GM18499 (cell line): ENCODE data around the gene CDC42SE2.

Source experiments
- ATAC-seq: cut with Tn5 transposase; IDR thresholded peaks from one replicate; pipeline ENCODE4 v1.9.1; 2021; ENCODE audit warnings: moderate number of reproducible peaks; ENCODE audit not compliant: insufficient read depth, unreplicated experiment

Gene CDC42SE2, protein sequence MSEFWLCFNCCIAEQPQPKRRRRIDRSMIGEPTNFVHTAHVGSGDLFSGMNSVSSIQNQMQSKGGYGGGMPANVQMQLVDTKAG

DNA sequence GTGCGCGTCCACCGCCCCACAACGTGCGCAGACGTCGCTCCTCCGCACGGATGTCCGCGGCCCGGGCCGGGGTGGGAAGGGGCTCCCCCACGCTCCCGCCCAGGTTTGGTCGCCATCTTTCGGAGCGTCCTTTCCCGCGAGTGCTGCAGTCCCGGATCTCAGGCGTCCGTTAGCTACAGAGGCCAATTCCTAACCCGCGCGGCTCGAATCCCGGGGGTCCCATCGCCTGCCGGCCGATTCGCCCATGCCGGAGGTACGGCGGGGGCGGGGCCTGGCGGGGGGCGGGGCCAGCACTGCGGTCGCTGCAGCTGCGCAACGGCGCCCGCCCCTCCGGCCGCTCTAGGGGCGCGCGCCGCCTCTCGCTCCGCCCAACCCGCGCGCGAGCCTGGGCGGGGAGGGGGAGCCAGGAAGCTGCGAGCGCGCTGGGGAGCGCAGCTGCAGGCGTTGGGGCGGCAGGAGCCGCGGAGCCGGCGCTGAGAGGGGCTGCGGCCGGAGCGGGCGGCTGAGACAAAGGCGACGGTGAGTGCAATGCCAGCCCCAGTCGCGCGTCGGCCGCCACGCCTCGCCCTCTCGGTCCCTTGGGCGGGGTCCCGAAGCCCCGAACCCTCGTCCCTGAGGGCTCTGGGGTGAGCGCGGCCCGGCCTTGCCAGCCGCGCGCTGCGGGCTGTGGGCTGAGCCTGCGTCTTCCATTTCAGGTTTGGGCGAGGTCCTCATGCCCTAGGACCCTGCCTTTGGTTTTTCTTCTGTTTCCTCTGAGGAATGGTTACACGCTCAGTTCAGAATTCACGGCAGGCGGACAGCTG lies at the start of gene CDC42SE2:
Gene CDC42SE2, plus strand, starts transcription at position 406 of the 803 bp plus-strand sequence. CDS start 95,441 bp downstream, outside the sequence.
- ATAC-seq, result peak; percentile 37

DNA sequence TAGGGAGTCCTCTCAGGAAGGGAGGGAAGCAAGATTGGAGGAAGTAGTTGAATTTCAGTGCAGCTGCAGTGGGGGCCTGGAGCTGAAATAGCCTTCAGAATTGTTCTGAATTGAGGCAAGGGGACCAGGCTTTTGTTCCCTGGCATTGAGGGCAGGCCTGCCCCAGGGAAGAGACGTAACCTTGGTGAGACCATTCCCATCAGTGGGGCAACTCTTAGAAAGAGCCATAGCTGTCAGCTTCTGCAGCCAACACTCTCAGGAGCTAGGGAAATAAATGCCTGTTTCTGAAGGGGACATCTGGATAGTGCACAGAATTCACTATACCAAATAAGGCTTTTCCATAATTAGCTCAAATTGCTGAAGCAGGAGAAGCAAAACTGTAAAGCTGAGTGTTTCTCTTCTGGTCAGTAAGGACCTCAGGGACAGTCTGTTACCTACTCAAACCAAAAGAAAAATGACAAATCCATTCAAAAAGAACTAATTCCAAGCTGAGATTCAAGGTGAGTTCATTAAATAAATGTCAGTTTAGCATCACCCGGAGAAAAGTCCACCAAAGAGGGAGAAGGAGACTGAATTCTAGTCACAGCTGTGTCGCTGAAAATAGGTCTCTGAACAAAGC lies 49.1 kb upstream of the CDC42SE2 start:
- no peak for ATAC-seq

DNA sequence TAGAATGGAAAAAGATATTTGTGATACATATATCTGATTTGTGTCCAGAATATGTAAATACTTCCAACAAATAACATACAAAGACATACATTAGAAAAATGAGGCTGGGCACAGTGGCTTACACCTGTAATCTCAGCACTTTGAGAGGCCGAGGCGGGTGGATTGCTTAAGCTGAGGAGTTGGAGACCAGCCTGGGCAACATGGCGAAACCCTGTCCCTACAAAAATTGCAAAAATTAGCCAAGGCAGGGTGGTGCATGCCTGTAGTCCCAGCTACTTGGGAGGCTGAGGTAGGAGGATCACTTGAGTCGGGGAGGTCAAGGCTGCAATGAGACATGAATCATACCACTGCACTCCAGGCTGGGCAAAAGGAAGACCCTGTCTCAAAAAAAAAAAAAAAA lies 46.1 kb upstream of the CDC42SE2 start:
- ATAC-seq, result no peak

DNA sequence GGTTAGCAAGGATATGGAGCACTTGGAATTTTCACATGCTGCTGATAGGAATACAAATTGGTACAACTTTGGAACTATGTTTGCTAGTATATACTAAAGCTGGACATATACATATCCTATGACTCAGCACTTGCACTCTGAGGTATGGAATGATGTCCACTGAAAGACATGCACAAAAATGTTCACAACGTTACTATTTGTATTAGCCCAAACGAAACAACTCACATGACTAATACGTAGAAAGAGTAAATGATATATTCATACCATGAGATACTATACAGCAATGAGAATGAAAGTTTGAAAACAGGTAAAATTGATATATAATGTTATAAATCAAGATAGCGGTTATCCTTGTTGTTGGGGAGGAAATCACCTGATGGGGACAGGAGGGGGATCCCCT lies 45.5 kb upstream of the CDC42SE2 start:
- ATAC-seq, result peak; percentile 65

DNA sequence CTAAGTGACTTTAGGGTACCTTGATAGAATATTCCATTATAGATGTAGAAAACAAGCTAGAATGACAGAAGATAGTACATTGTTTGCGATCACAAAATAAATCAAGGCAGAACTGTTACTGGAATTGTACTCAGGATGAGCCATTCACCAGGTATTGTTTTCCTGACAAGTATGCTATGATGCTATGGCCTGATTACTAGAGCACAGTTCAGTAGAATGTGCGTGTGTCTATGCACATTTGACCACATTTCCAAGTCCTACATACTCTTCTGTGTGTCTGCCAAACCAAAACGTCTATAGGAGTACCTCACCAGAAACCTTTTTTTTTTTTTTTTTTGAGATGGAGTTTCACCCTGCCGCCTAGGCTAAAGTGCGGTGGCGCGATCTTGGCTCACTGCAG lies 43.3 kb upstream of the CDC42SE2 start:
- no peak for ATAC-seq

DNA sequence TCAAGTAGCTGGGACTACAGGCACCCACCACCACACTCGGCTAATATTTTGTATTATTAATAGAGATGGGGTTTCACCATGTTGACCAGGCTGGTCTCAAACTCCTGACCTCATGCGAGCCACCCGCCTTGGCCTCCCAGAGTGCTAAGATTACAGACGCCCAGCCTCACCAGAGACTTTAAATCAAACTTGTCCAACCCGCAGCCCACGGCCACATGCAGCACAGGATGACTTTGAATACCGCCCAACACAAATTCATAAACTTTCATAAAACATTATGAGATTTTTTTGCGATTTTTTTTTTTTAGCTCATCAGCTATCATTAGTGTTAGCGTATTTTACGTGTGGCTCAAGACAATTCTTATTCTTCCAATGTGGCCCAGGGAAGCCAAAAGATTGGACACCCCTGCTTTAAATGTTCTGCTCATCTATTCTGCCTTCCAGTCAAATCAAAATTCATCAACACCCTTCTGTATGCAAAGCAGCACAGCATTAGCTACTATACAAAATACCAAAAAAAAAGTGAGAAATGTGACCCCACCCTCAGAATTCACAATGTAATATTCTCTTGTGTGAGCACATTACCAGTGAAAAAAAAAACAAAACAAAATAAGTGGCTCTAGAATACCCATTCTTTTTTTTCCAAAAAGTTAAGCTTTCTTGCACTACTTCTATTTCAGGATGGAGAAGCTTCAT lies 42.7 kb upstream of the CDC42SE2 start:
- no peak for ATAC-seq

DNA sequence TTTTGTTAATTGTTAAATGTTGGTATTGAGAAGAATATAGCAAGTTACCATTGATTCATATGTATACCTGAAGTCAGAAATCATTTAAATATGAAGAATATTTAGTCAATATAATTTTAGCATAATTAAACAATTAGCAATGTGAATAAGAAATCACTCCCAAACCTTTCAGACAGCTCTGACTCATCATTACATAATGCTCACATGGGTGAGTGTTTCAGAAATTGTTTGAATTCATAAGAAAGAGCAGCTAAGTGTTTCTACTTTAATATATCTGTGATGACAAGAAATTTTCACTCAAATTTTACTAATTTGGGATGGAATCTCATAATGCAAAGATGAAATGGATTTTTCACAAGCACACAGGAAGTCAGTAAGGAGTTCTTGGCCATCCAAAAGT lies 42.0 kb upstream of the CDC42SE2 start:
- ATAC-seq, result no peak

DNA sequence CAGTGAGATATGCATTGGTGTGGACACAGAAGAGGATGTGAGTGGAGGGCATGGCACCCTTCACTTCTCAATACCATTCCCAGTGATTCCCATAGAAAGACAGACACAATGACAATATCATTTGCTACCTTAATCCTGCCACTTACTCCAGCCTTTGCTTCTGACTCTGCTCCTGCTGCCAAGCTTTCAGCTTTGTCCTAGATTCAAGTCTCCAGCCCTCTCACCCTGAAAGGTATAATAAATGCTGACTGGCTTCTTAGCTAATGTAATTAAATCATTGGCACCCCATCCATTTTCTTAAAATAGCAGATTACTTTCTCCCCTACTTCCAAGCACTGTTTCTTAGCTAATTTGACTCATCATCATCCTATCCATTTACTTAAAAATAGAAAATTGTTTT lies 41.1 kb upstream of the CDC42SE2 start:
- ATAC-seq, result no peak

DNA sequence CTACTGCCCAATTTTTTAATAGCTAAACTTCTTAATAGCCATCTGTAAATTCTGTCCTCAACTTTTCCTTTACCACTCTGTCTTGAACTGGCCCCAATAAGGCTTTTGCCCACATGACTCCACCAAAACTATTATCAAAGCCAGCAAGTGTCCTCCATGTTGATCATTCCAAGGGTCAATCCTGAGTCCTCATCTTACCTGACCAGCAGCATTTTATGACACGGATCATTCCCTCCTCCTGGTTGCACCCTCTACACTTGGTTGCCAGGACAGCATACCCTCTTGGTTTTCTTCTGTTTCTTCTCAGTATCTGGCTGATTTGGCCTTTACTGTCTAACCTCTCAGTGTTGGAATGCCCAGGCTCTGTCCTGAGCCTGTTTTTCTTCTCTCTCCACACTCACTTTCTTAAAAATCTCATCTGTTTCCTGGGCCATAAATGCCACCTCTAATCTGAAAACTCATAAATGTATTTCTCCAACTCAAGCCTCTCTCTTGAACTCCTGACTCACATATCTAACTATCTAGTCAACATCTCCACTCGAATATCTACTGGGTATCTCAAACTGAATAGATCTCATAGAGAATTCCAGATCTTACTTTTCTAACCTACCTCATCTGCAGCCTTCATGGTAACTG lies 40.0 kb upstream of the CDC42SE2 start:
- no peak for ATAC-seq

DNA sequence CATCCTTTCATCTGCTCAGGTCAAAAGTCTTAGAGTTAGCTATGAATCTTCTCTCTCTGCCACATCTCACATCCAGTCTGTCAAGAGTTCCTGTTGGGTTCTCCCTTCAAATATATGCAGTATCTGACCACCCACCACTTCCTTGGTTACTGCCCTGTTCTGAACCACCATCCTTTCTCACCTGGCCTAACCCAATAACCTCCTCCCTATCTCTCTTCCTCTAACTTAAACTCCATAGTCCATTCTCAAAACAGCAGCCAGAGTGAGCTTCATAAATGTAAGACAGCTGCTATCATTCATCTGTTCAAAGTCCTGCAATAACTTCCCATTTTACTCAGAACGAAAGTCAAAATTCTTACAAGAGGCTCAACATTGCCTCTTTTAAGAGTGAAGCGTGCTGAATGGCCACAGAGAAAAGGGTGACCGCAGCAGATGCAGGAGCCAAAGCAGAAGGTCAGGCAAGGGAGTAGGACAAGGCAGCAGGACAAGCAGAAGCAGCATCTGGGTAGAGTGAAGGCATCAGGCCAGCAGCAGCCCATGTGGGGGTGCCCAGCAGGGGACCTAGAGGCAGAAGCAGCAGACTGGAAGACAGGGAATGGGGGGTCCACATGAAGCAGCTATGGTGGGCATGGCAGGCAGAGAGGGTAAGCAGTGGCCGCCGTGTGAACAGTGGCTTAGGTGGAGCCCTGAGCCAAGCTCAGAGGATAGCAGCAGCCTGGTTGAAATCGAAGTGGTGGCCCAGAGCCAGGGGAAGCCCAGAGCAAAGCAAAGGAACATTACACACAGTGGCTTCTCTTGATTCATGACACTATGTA lies 39.3 kb upstream of the CDC42SE2 start:
- peak; percentile 78 for ATAC-seq

DNA sequence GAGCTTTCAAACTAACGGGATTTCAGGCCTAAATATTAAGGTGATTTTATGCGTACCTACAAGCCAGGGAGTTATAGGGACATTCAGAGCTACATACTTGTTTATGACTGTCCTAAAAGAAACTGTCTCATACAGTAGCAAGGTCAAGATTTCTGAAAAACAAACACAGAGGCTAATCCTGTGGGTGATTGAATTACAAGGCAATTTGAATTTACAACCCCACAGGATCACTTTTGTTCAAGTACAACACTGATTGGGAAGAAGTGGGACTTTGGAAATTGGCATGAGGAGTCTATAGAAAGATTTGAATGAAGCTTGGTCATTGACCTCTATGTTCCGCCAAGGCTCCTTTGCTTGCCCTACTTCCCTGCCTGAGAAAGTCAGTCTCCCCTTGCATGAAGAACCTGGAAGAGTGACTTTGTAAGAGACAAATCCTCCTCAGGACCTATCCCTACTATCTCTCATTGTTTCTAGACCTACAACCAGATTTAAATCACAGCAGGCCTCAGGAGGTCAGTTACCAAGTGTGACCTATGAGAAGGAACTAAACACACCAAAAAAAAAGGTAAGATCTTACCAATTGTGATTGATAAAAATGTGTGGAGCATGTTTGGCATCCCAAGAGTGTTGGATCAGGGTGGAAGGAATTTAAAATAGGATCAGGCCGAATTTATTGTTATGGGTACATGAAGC lies 38.4 kb upstream of the CDC42SE2 start:
- ATAC-seq, result no peak

DNA sequence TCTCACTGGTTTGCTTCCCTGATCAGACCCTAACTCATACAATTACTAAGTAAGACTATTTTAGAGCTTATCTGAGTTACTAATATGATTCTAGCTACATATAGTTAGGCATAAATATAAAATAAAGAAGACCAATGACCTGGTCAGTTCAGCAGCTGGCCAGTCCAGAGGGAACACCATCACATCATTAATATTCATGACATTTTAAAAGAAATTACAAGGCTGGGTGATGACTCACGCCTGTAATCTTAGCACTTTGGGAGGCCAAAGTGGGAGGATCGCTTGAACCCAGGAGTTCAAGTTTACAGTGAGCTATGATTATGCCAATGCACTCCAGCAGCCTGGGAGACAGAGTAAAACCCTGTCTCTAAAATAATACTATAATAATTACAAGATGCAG lies 37.0 kb upstream of the CDC42SE2 start:
- no peak for ATAC-seq

DNA sequence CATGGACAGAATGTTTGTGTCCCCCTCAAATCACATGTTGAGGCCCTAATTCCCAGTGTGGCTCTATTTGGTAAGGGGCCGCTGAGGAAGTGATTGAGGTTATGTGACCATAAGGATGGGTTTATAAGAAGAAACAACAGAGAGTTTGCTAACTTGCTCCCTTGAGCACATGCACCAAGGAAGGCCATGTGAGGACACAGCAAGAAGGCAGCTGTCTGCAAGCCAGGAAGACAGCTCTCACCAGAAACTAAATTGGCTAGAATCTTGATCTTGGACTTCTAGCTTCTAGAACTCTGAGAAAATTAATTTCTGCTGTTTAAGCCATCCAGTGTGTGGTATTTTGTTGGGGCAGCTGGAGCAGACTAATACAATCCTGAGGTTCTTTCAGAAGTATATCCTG lies 35.2 kb upstream of the CDC42SE2 start:
- ATAC-seq, result no peak

DNA sequence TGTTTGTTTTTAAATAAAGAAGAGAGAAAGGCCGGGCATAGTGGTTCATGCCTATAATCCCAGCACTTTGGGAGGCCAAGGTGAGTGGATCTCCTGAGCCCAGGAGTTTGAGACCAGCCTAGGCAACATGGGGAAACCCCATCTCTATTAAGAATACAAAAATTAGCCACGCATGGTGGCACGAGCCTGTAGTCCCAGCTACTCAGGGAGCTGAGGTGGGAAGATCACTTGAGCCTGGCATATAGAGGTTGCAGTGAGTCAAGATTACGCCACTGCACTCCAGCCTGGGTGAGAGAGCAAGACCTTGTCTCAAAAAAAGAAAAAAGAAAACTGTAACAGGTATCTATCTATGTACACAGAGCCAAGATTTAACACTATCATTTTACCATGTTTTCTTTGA lies 34.2 kb upstream of the CDC42SE2 start:
- ATAC-seq, result no peak

DNA sequence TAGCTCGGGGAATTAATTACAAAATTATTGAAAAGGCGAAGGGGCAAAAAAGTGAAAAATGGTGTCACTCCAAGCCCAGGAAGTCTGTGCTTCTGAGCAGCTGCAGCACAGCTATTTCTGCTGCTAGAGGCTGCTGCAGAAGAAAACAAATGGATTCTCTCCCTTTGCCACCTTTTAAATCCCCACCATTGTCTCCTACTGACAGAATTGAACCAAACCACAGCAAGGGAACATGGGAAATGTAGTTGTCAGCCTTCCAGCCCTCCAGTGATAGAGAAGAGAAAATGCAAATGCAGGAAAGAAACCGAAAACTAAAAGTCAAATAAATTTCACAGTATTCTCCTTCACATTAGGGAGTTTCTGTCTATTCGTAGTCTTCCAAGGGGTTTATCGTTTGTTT lies 33.4 kb upstream of the CDC42SE2 start:
- peak; percentile 49 for ATAC-seq

DNA sequence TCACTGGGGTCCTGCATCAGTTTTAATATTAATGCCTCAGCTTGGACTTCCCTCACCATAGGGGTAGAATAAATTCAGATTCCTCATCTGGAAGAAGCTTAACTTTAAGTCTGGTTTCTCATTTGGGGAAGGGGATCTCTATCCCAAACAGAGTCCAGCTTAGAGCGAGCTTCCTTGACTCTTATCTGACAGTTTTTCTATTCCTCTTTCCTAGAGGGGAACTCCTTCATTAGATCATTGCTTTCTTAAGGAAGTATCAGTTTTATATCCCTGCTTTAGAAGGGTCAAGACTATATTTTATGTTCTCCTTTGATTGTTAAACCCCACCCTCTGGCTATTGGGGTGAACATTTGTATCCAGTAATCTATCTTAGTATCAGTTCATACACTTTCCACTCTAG lies 24.2 kb upstream of the CDC42SE2 start:
- ATAC-seq, result no peak

DNA sequence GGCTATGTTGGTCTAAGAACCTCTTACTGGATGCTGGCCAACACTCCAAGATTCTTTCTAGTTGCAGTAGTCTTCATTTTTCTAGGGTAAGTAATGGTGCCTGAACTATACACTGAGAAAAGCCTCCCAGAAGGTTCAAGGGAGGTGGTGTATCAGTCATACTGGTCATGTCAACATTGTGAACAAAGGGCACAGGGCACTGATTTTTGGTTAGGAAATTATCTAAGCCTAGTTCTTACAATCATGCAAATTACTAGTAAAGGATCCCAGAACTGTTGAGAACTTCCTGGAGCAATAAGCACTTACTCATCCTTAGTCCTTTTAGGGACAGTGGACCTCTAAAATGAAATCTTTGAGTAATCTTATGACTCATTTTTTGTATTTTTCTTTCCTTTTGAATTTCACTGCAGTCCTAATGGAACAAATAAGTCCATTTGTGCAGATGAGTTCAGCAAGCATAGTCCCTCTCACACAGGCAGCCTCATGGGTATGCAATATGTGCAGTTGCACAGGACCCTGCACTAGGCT lies 21.1 kb upstream of the CDC42SE2 start:
- no peak for ATAC-seq

DNA sequence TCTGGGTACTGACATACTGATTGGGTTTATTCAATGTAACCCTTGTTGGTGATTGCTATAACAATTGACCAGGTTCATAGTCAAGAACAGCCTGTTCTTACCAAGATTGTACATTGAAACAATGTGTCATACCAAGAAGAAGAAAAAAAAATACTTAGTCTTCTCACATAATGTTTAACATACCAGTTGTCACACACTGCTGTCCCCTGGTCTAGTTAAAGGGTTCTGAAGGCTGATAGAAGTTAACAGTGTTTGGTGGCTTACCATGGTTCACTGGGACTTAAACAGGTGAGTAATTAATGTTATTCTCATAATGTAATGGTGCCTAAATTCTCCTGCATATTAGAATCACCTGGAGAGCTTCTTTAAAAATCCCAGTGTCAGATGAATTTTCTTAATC lies 18.5 kb upstream of the CDC42SE2 start:
- ATAC-seq, result no peak

DNA sequence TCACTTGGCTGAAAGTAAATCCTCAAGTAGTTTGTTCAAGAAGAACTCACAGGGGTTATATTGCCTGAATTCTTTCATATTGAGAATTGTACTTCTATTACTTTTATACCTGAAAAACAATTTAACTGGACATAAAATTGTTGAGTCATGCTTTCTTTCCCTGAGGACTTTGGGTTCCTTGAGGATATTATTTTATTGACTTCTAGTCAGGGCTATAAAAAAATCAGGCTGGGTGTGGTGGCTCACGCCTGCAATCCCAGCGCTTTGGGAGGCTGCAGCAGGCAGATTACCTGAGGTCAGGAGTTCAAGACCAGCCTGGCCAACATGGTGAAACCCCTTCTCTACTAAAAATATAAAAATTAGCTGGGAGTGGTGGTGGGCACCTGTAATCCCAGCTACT lies 17.9 kb upstream of the CDC42SE2 start:
- ATAC-seq, result no peak
